ENCODE measurements around the gene C11orf87.

C11orf87 gene

GRCh38 chr11:109443052-109443451 lies 21.1 kb downstream of the C11orf87 start:
- TF ChIP-seq CTCF (conservative IDR thresholded peaks at IDR 0.05) (no peak), ZFX (IDR thresholded peaks at IDR 0.05) (no peak)
- no peak overlapping the region for H3K27ac ChIP-seq

DNA sequence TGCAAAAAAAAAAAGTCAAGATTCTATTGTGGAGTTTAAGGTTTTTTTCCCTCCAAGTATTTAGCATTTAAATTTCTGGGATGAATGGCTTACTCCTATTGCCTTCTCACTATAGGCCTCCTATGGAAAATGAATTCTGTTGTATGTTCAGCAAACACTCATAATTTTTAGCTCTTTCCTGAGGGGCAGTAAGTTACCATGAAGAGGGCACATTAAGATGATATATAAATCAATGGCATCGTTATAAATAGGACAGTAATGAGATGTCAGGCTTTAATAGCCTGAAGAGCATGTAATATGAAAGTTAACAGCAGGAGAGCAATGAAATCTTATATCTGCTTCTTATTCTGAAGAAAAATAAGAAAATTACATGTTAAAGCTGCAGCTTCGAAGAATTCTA lies 32.9 kb downstream of the C11orf87 start:
- TF ChIP-seq CTCF (conservative IDR thresholded peaks at IDR 0.05) (no peak), ZFX (IDR thresholded peaks at IDR 0.05) (no peak)
- H3K27ac ChIP-seq: no peak overlapping the region

All from C4-2B (cell line).